OCI-LY7 (cell line): ENCODE measurements around the gene TRIM75. TPM values are rescaled to one million over a fixed set of nuclear protein-coding genes. Genes with fewer than 3 reads are reported as not detected.

ENCODE experiments used
- BruUV-seq: library from RNA; stranded (reverse); fragments of 400-500 nt; replicated peaks from 2 replicates; lab custom pipeline; 2021; lab: Mats Ljungman, UMichigan
- CTCF ChIA-PET: fragments of 300-600 bp; sonication (Branson Sonifier 250); formaldehyde crosslinking; loops from one replicate; lab custom pipeline; 2022; ENCODE audit warnings: antibody characterized with exemption; ENCODE audit not compliant: unreplicated experiment; lab: Charles Lee
- POLR2A ChIA-PET: fragments of 300-600 bp; sonication (Branson Sonifier 250); formaldehyde crosslinking; loops from one replicate; lab custom pipeline; 2022; ENCODE audit warnings: antibody characterized with exemption; lab: Charles Lee
- DNase-seq: peaks from one replicate; pipeline ENCODE4 v3.0.0-alpha.2; 2015; ENCODE audit warnings: low spot score
- H2AFZ ChIP-seq: fragments of 200-600 bp; sonication (generic), shearing (Covaris generic); 2 replicates; pipeline ENCODE4 v1.6.1; 2014; ENCODE audit warnings: mild to moderate bottlenecking, antibody characterized with exemption, low read length, moderate library complexity
- H3K27ac ChIP-seq: fragments of 200-600 bp; sonication (generic); 2 replicates; pipeline ENCODE4 v1.5.1; 2014; ENCODE audit warnings: mixed run types, low read depth, mild to moderate bottlenecking, moderate library complexity, low read length, inconsistent platforms; ENCODE audit not compliant: poor library complexity, severe bottlenecking
- H3K36me3 ChIP-seq: fragments of 200-600 bp; sonication (generic); 2 replicates; pipeline ENCODE4 v1.6.1; 2014; ENCODE audit warnings: mild to moderate bottlenecking, antibody characterized with exemption, low read length, moderate library complexity, mixed read lengths; ENCODE audit not compliant: insufficient read depth
- H3K4me1 ChIP-seq: fragments of 200-600 bp; sonication (generic); 2 replicates; pipeline ENCODE4 v1.5.1; 2014; ENCODE audit warnings: mild to moderate bottlenecking, low read length; ENCODE audit not compliant: insufficient read depth, poor library complexity, severe bottlenecking
- H3K4me2 ChIP-seq: fragments of 200-600 bp; sonication (generic); 2 replicates; pipeline ENCODE4 v1.6.1; 2014; ENCODE audit warnings: mild to moderate bottlenecking, low read length
- H3K4me3 ChIP-seq: fragments of 200-600 bp; sonication (generic); 2 replicates; pipeline ENCODE4 v1.5.1; 2014; ENCODE audit warnings: mild to moderate bottlenecking, low read depth, low read length; ENCODE audit not compliant: poor library complexity, severe bottlenecking
- H3K79me2 ChIP-seq: fragments of 200-600 bp; sonication (generic); 2 replicates; pipeline ENCODE4 v1.6.1; 2016; ENCODE audit warnings: low read depth, mild to moderate bottlenecking, low read length, moderate library complexity, mixed read lengths; ENCODE audit not compliant: insufficient read depth
- H3K9me2 ChIP-seq: fragments of 200-600 bp; sonication (generic); 2 replicates; pipeline ENCODE4 v1.6.1; 2016; ENCODE audit warnings: mild to moderate bottlenecking, low read length, mixed read lengths; ENCODE audit not compliant: insufficient read depth
- H3K9me3 ChIP-seq: fragments of 200-600 bp; sonication (generic); 2 replicates; pipeline ENCODE4 v1.6.1; 2014; ENCODE audit warnings: mild to moderate bottlenecking, mixed run types, low read length, mixed read lengths
- H4K20me1 ChIP-seq: fragments of 200-600 bp; sonication (generic); 2 replicates; pipeline ENCODE4 v1.6.1; 2014; ENCODE audit warnings: mild to moderate bottlenecking, antibody characterized with exemption, low read length, moderate library complexity, mixed read lengths; ENCODE audit not compliant: insufficient read depth
- CTCF ChIP-seq: fragments of 200-600 bp; sonication (generic); conservative IDR thresholded peaks from 2 replicates; pipeline ENCODE4 v1.5.1; 2014; ENCODE audit warnings: mild to moderate bottlenecking, antibody characterized with exemption, low read length, moderate library complexity, mixed read lengths
- EZH2phosphoT487 ChIP-seq: fragments of 200-600 bp; sonication (generic); IDR thresholded peaks from 2 replicates; pipeline ENCODE4 v1.6.1; 2018; ENCODE audit warnings: low read depth, borderline replicate concordance, mild to moderate bottlenecking, mixed run types, antibody characterized with exemption, low read length, moderate library complexity, mixed read lengths
- intact Hi-C: fragments of 100-400 bp; cut with micrococcal nuclease; formaldehyde crosslinking; loops from one replicate; pipeline ENCODE4 v1.10.0; 2022; ENCODE audit not compliant: unreplicated experiment
- total RNA-seq, 2 experiments: library from RNA; depleted of rRNA in 1 of 2; stranded (reverse); fragments of >200 nt in 1 of 2; shearing (Covaris generic) in 1 of 2; gene quantifications; 2 replicates each; pipeline ENCODE4 v1.2.3, GENCODE V29; 2014 to 2022

TRIM75 gene
- total RNA-seq, 2 experiments from 2014 or later: not detected

GRCh38 chr4:165010991-165011390 lies 42.7 kb upstream of the TRIM75 start:
- no peaks in the 10 kb centered on the region for H3K36me3 ChIP-seq
- H3K9me2 ChIP-seq: no peaks in the 10 kb centered on the region
- no peak for TF ChIP-seq EZH2phosphoT487
- no peak for TF ChIP-seq CTCF
- H3K4me3 ChIP-seq: no peak overlapping the region
- no peak overlapping the region for H3K27ac ChIP-seq
- H3K79me2 ChIP-seq: no peaks in the 10 kb centered on the region
- no peak overlapping the region for H2AFZ ChIP-seq
- H4K20me1 ChIP-seq: no peaks in the 10 kb centered on the region
- ChIA-PET POLR2A (no interaction called here), CTCF (no interaction called here)
- no peaks in the 10 kb centered on the region for H3K4me1 ChIP-seq
- BruUV-seq: no TSS peak
- H3K4me2 ChIP-seq: no peak overlapping the region
- DNase-seq: no peak
- intact Hi-C loops: no loop called here
- H3K9me3 ChIP-seq: no peaks in the 10 kb centered on the region

- DNase-seq: no peak
- no TSS peak for BruUV-seq
Measured at GRCh38 chr4:165011403-165011802, 42.3 kb upstream of the TRIM75 start.

DNA sequence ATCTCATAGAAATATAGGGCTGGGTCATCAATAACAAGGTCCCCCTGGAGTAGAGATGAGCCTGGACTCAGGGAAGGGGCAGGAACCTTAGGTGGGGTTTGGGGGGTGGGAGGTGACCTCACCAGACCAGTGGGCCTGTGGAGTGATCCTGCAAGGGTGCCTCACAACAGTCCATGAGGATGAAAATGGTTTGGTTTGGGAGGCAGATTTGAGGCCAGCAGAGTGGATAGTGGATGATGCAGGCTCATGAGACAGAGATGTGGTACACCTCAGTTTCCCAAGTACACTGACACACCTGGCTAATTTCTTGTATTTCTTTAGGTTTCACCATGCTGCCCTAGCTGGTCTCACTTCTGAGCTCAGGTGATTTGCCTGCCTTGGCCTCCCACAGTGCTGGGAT lies 40.0 kb upstream of the TRIM75 start:
- Histone ChIP-seq H3K4me3 (no peak overlapping the region), H4K20me1 (no peaks in the 10 kb centered on the region), H3K36me3 (no peaks in the 10 kb centered on the region), H3K9me3 (no peaks in the 10 kb centered on the region), H3K4me2 (no peak overlapping the region), H3K27ac (no peak overlapping the region), H3K79me2 (no peaks in the 10 kb centered on the region), H2AFZ (no peak overlapping the region), H3K9me2 (no peaks in the 10 kb centered on the region), H3K4me1 (no peaks in the 10 kb centered on the region)
- intact Hi-C loops: no loop called here
- ChIA-PET CTCF (no interaction called here), POLR2A (no interaction called here)
- no peak for TF ChIP-seq CTCF
- TF ChIP-seq EZH2phosphoT487: no peak
- BruUV-seq: no TSS peak
- no peak for DNase-seq

More at GRCh38 chr4:165011403-165011802, 42.3 kb upstream of the TRIM75 start:
- H3K9me2 ChIP-seq: no peaks in the 10 kb centered on the region
- POLR2A ChIA-PET: no interaction called here
- TF ChIP-seq EZH2phosphoT487 (no peak), CTCF (no peak)
- H3K79me2 ChIP-seq: no peaks in the 10 kb centered on the region
- CTCF ChIA-PET: no interaction called here
- no peaks in the 10 kb centered on the region for H3K9me3 ChIP-seq
- no peaks in the 10 kb centered on the region for H3K36me3 ChIP-seq
- H3K4me1 ChIP-seq: no peaks in the 10 kb centered on the region
- no peak overlapping the region for H3K4me3 ChIP-seq
- no peak overlapping the region for H2AFZ ChIP-seq
- H3K4me2 ChIP-seq: no peak overlapping the region
- no peak overlapping the region for H3K27ac ChIP-seq
- no peaks in the 10 kb centered on the region for H4K20me1 ChIP-seq
- intact Hi-C loops: no loop called here
